Measurements from ENCODE around the gene EDDM3A.
"Not testable (repeated sequence)": the region's sequence is repeated elsewhere in the genome, so short reads cannot be mapped to it uniquely, and the experiment has no call there.

Gene EDDM3A

GRCh38 chr14:20745571-20746358 lies at the start of gene EDDM3A:
Gene EDDM3A (plus strand): TSS chr14:20745887. CDS start chr14:20747581, 1,694 bp downstream.
- H3K4me1 ChIP-seq (ENCODE audit: insufficient read depth, low read length), result no peaks in the 10 kb centered on the region
- H3K36me3 ChIP-seq (ENCODE audit: insufficient read depth, low read length), result no peaks in the 10 kb centered on the region
- H3K9ac ChIP-seq (ENCODE audit: low read depth, low read length), result no peak within 1 kb of the TSS
- H3K9me3 ChIP-seq (ENCODE audit: control insufficient read depth, insufficient read depth, low read length), result peaks cover under 1% of the 10 kb centered on the region; the same call in 1 of the 2 replicates

- Histone ChIP-seq H3K36me3 (ENCODE audit: insufficient read depth, low read length) (no peaks in the 10 kb centered on the region; the same call in 1 of the 2 replicates), H3K9me3 (ENCODE audit: control insufficient read depth, insufficient read depth, low read length) (no peaks in the 10 kb centered on the region), H3K4me1 (ENCODE audit: insufficient read depth, low read length) (peaks cover 7% of the 10 kb centered on the region), H3K9ac (ENCODE audit: low read depth, low read length) (no peak overlapping the region)
These were observed 48.9 kb upstream of the EDDM3A start for GRCh38 chr14:20696764-20697163.

- Histone ChIP-seq H3K9ac (ENCODE audit: low read depth, low read length) (no peak overlapping the region), H3K36me3 (ENCODE audit: insufficient read depth, low read length) (no peaks in the 10 kb centered on the region; the same call in 1 of the 2 replicates), H3K9me3 (ENCODE audit: control insufficient read depth, insufficient read depth, low read length) (no peaks in the 10 kb centered on the region), H3K4me1 (ENCODE audit: insufficient read depth, low read length) (peaks cover 7% of the 10 kb centered on the region)
These were observed 48.2 kb upstream of the EDDM3A start for GRCh38 chr14:20697273-20698017.

DNA sequence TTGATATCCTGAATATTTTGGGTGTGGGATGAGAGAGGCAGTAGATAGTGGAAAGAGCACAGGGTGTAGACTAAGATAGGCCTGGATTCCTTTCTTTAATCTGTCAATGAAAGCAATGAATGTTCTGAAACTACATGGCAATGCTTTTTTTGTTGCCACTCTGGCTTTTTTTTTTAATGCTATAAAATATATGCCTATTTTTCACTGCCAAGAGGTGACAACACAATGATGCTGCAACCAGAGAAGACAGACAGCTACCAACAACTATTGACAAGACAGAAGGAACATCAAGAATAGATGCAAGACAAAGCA lies 47.7 kb upstream of the EDDM3A start:
- Histone ChIP-seq H3K9me3 (ENCODE audit: control insufficient read depth, insufficient read depth, low read length) (no peaks in the 10 kb centered on the region), H3K9ac (ENCODE audit: low read depth, low read length) (no peak overlapping the region), H3K36me3 (ENCODE audit: insufficient read depth, low read length) (no peaks in the 10 kb centered on the region; the same call in 1 of the 2 replicates), H3K4me1 (ENCODE audit: insufficient read depth, low read length) (peaks cover 7% of the 10 kb centered on the region)

- H3K9ac ChIP-seq (ENCODE audit: low read depth, low read length), result no peak overlapping the region
- peaks cover 7% of the 10 kb centered on the region for H3K4me1 ChIP-seq (ENCODE audit: insufficient read depth, low read length)
- H3K9me3 ChIP-seq (ENCODE audit: control insufficient read depth, insufficient read depth, low read length), result no peaks in the 10 kb centered on the region
- no peaks in the 10 kb centered on the region for H3K36me3 ChIP-seq (ENCODE audit: insufficient read depth, low read length)
These were observed 46.8 kb upstream of the EDDM3A start for GRCh38 chr14:20698934-20699333.

DNA sequence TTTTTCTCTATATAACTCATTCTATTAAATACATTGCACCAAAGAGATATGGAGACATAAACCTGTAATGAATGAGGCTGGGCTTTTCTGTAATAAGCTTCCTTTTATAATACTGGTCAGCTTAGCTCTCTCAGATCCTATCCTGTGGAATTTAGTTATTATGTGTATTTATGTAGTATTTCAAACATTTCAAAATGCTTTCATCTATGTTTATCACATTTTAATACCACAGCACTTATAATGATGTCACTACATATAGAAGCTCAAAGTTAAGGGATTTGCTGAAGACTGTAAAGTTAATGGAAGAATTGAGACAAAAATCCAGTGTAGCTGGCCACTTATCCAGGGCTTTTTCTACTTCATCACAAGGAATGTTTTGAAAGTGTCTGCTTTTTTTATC lies 45.8 kb upstream of the EDDM3A start:
- Histone ChIP-seq H3K4me1 (ENCODE audit: insufficient read depth, low read length) (peaks cover 12% of the 10 kb centered on the region), H3K9me3 (ENCODE audit: control insufficient read depth, insufficient read depth, low read length) (peaks cover 9% of the 10 kb centered on the region; the same call in 1 of the 2 replicates), H3K9ac (ENCODE audit: low read depth, low read length) (no peak overlapping the region), H3K36me3 (ENCODE audit: insufficient read depth, low read length) (no peaks in the 10 kb centered on the region)

DNA sequence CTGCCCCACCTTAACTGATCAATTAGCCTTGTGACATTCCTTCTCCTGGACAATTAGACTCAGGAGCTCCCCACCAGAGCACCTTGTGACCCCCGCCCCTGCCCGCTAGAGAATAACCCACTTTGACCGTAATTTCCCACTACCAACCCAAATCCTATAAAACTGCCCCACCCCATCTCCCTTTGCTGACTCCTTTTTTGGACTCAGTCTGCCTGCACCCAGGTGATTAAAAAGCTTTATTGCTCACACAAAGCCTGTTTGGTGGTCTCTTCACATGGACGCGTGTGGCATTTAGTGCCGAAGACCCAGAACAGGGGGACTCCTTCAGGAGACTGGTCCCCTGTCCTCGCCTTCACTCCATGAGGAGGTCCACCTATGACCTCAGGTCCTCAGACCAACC lies 44.7 kb upstream of the EDDM3A start:
- not testable (repeated sequence) for H3K9ac ChIP-seq (ENCODE audit: low read depth, low read length); H3K9me3 ChIP-seq (ENCODE audit: control insufficient read depth, insufficient read depth, low read length); H3K36me3 ChIP-seq (ENCODE audit: insufficient read depth, low read length)
- H3K4me1 ChIP-seq (ENCODE audit: insufficient read depth, low read length), result peaks cover 15% of the 10 kb centered on the region

DNA sequence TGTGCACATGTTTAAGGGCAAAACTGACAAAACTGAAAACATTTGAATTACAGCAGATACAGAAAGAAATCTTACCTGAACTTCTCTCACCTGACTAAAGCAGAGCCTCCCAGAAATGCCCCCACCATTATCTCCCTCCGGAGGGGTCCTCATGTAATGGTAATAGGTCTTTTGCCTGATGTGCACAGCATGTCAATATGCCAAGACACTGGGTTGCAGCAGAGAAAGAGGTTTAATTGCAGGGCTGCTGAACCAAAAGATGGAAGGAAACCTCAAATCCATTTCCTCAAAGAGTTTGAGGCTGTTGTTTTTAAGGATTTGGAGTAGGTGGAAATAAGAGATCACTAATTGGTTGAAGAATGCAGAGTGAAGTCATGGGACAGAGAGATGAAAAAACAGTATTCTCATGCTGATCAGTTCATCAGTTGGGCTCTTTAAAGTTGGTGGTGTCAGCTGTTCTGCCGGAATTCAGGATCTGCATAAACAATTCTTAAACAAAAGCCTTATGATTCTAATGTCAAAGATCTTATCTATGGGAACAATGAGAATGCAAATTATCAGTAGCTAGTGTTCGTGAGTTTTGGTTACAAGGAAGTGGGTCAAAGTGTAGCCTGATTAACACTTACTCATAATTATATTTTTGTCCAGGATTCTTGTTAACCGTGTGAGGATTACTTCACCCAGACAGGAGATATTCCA lies 38.9 kb upstream of the EDDM3A start:
- H3K9me3 ChIP-seq (ENCODE audit: control insufficient read depth, insufficient read depth, low read length), result peaks cover 11% of the 10 kb centered on the region; the same call in 1 of the 2 replicates

GRCh38 chr14:20707622-20708021 lies 38.1 kb upstream of the EDDM3A start:
- H3K9ac ChIP-seq (ENCODE audit: low read depth, low read length), result no peak overlapping the region
- H3K4me1 ChIP-seq (ENCODE audit: insufficient read depth, low read length), result peaks cover 25% of the 10 kb centered on the region
- H3K9me3 ChIP-seq (ENCODE audit: control insufficient read depth, insufficient read depth, low read length), result peaks cover 11% of the 10 kb centered on the region; the same call in 1 of the 2 replicates
- no peaks in the 10 kb centered on the region for H3K36me3 ChIP-seq (ENCODE audit: insufficient read depth, low read length)

More for the DNA sequence above, 38.9 kb upstream of the EDDM3A start:
- H3K9ac ChIP-seq (ENCODE audit: low read depth, low read length), result no peak overlapping the region
- H3K36me3 ChIP-seq (ENCODE audit: insufficient read depth, low read length), result no peaks in the 10 kb centered on the region
- peaks cover 25% of the 10 kb centered on the region for H3K4me1 ChIP-seq (ENCODE audit: insufficient read depth, low read length)

DNA sequence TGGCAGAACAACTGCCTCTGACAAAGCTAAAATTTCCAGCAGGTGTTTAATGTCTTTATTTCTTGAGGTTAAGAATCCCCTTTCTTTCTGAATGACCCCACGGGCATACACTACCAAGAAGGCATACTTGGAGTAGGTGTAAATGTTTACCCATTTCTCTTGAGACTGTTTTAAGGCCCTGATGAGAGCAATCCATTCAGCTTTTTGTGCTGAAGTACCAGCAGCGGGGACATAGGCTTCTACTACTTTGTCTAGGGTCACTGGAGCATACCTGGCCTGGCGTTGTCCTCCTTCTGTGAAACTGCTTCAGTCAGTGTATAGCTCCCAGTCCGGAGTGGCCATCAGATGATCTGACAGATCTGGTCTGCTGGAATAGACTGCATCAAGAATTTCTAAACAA lies 34.4 kb upstream of the EDDM3A start:
- H3K4me1 ChIP-seq (ENCODE audit: insufficient read depth, low read length), result peaks cover 16% of the 10 kb centered on the region
- H3K9ac ChIP-seq (ENCODE audit: low read depth, low read length), result no peak overlapping the region
- no peaks in the 10 kb centered on the region for H3K36me3 ChIP-seq (ENCODE audit: insufficient read depth, low read length)
- peaks cover 6% of the 10 kb centered on the region; the same call in 1 of the 2 replicates for H3K9me3 ChIP-seq (ENCODE audit: control insufficient read depth, insufficient read depth, low read length)

DNA sequence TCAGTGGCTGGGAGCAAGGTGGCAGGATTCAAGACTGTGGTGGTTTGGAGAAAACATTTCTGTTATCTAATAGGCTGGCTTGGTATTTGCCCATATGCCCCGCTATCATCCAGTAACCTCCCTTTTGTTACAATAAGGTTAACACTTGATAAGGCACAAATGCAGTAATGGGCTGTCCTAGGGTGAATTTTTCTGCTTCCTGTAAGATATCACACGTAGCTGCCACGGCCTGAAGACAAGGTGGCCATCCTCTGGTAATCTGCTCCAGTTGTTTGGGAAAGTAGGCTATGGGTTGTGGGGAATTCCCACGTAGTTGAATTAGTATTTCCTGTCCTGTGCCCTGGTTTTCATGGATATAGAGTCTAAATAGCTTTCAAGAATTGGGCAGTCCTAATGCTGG lies 34.0 kb upstream of the EDDM3A start:
- Histone ChIP-seq H3K36me3 (ENCODE audit: insufficient read depth, low read length) (no peaks in the 10 kb centered on the region; the same call in 1 of the 2 replicates), H3K4me1 (ENCODE audit: insufficient read depth, low read length) (peaks cover 12% of the 10 kb centered on the region), H3K9ac (ENCODE audit: low read depth, low read length) (no peak overlapping the region), H3K9me3 (ENCODE audit: control insufficient read depth, insufficient read depth, low read length) (peaks cover 6% of the 10 kb centered on the region; the same call in 1 of the 2 replicates)

DNA sequence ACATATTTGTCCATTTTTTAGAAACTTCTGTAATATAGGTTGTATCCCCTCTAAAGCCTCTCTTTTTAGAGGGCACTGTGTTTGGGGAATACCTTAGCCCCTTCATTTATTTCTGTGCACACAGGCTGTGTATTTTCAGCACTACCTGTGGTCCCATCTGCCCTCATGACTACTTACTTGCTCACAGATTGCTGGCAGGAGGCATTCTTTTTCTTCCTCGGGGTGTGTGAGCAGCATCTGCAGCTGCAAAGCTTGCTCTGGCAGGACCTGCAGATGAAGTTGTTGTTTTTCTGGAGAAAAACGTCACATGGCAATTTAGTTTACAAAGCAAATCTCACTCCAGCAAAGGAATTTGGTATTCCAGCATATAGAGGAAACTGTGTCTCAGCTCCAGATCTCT lies 32.8 kb upstream of the EDDM3A start:
- Histone ChIP-seq H3K36me3 (ENCODE audit: insufficient read depth, low read length) (no peaks in the 10 kb centered on the region; the same call in 1 of the 2 replicates), H3K4me1 (ENCODE audit: insufficient read depth, low read length) (peaks cover 3% of the 10 kb centered on the region), H3K9ac (ENCODE audit: low read depth, low read length) (no peak overlapping the region), H3K9me3 (ENCODE audit: control insufficient read depth, insufficient read depth, low read length) (peaks cover 6% of the 10 kb centered on the region; the same call in 1 of the 2 replicates)

DNA sequence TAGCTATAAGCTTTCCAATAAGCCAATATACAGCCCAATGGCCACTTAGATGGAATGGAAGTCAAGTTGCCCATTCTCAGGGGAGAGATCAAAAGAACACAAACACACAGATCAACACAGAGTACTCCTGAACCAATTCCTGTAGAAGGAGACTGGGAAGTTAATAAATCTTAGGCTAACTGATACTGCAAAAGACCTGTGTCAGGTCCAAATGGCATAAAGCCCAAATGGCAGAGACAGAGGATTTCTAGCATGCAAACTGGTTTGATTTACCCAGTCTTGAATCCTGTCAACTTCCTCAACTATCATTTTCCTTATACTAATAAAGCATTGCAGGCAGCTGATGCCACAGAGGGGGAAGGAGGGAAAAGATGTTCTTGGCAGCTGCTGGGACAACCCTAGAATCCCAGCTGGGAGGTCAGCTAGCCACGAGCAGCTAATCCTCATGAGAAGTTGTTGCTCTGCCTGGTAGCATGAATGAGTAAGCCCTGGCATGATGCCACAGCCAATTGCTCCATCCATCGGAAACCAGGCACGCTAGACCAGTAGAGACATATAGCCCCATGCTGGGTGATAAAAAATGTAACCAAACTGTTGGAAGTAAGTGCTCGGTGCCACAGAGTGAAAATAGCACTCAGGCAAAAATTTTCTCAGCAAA lies 31.0 kb upstream of the EDDM3A start:
- peaks cover 3% of the 10 kb centered on the region; the same call in 1 of the 2 replicates for H3K9me3 ChIP-seq (ENCODE audit: control insufficient read depth, insufficient read depth, low read length)
- H3K4me1 ChIP-seq (ENCODE audit: insufficient read depth, low read length), result no peaks in the 10 kb centered on the region
- H3K36me3 ChIP-seq (ENCODE audit: insufficient read depth, low read length), result no peaks in the 10 kb centered on the region; the same call in 1 of the 2 replicates
- no peak overlapping the region for H3K9ac ChIP-seq (ENCODE audit: low read depth, low read length)

DNA sequence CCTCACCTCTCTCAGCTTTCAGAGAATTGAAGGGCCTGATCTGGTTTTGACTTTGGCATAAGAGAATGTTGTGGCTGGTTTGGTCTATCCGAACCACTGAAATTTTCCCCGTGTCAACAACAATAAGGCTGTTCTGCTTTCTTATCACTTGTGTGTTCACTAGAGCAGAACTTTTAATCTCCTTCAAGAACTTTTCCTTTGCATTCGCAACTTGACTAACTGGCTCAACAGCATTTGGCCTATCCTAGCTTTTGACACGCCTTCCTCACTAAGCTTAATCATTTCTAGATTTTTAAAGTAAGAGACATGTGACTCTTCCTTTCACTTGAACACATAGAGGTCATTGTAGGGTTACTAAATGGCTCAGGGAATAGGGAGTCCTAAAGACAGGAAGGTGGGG lies 25.9 kb upstream of the EDDM3A start:
- H3K9me3 ChIP-seq (ENCODE audit: control insufficient read depth, insufficient read depth, low read length), result peaks cover 3% of the 10 kb centered on the region
- H3K36me3 ChIP-seq (ENCODE audit: insufficient read depth, low read length), result no peaks in the 10 kb centered on the region; the same call in 1 of the 2 replicates
- H3K9ac ChIP-seq (ENCODE audit: low read depth, low read length), result no peak overlapping the region
- no peaks in the 10 kb centered on the region for H3K4me1 ChIP-seq (ENCODE audit: insufficient read depth, low read length)

Measured in ES-I3 (cell line).